C1 segment of cervical spinal cord (tissue), 14 donors: ENCODE measurements around the gene TCP1.
A peak's percentile ranks its signal among the peaks of the same experiment; 100 is the strongest.
"Not testable (repeated sequence)": the region's sequence is repeated elsewhere in the genome, so short reads cannot be mapped to it uniquely, and the experiment has no call there.

ENCODE experiments used
- DNase-seq, 14 donors: peaks; one replicate each; lab custom pipeline; 2025; lab: John Stamatoyannopoulos, UW

Gene TCP1

DNA sequence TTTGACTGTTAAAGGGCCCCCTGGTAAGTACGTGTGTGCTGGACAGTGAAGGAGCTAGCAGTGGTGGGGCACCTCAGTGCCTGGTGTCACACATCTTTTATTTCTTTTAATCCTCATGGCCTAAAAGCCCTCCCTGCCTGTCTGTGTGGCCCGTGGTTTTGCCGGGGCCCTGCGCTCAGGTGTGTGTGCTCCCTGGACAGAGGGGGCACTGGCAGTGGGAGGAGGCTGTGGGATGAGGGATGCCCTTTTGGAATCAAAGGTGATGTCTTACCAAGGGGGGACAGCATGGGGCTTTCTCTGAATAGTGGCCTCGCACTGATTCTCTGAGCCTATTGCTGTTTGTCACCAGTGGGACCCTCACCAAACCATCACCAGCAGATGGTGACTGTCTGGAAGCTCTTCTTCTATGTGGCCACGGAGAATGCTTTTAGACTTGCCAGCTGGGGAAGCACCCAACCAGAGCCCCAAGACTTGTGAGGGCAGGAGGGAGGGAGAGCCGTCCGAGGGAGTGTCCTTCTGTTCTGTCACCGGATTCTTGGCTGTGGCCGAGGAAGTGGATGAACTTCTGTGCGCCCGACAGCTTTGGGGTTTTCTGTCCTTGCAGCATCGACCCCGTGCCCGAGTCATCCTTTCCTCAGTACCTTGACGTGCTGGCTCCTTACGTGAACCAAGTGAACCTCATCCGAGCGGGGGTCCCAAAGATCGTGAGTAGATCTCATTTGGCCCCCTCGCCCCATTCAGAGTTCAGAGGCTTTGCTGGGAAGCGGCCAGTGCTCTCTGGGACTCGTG lies 28.7 kb upstream of the TCP1 start:
- no peak for DNase-seq

DNA sequence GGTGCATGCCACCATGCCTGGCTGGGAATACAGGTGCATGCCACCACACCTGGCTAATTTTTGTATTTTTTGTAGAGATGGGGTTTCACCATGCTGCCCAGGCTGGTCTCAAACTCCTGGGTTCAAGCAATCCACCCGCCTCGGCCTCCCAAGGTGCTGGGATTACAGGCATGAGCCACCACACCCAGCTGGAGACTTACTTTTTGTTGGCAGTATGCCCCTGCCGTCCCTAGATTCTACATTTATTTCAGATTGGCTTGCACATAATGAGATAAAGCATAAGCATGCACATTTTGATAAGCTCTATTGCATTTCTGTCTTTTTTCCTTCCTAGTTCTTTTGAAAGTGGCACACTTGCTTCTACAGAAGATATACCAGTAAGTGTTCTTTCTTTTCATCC lies 27.4 kb upstream of the TCP1 start:
- DNase-seq = not testable (repeated sequence)

DNA sequence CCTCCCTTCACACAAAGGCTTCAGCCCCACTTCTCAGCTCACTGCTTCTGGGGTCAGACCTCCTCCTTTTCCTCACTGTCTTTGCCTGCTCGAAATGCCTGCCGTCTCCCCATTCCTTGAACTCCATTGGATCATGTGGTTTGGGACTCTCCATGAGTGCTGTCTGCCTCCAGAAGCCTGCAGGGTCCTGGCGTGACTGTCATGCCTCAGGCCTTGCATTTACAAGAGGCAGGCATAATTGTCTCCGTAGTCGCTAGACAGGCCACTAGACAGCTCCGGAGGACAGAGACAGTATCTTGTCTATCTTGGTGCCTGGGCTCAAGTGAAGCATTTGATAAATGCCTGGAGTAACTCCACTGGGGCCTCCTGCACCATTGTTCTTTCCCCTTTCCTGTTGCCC lies 26.0 kb upstream of the TCP1 start:
- no peak for DNase-seq

DNA sequence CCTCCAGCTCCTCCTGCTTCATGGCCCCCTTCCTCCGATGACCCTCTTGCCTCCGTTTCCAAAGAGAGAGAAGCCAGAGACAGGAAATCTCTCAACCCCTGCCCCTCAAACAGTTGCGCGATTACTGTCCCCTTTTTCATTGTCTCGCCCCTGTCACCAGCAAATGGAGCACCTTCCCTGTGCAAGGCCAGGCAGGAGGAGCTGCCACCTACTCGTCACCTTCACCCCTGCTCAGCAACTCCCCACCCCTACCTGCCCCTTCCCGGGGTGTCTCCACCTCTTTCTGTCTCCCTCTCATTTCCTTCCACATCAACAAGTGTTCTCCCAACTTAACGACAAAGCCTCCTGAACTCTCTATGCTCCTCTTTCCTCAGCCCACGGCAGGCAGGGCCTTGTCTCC lies 24.4 kb upstream of the TCP1 start:
- no peak for DNase-seq

DNA sequence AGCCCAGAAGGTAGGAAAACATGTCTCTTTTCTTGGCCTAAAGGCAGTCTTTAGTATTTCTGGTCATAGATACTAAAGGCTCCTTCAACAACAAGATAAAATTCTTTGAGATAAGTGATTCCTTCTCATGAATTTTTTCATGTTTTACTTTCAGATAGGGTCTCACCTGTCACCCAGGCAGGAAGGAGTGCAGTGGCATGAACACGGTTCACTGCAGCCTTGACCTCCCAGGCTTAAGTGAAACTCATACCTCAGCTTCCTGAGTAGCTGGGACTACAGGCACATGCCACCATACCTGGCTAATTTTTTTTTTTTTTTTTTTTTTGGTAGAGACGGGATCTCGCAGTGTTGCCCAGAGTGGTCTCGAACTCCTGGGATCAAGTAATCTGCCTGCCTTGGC lies 19.7 kb upstream of the TCP1 start:
- no peak for DNase-seq

DNA sequence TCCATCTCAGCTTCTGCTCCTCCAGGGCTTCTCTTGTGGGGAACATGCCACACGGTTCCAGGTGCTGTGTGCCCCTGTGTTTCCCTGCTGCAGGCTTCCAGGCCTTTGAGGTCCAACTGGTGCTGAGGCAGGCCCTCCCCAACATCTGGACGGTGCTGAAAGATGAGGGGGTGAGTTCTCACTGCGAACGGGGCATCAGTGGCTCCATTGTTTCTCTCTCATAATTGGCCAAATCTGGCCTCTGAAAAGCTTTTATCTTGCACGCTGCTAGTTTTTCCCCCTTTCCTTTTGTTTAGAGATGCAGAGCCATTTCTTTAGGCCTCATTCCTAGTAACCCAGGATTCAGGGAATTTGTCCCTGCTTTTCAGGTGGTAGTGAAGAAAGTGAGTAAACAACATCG lies 19.2 kb upstream of the TCP1 start:
- DNase-seq = peak in 3 of 14 donors; percentile 6 to 27 (median 20)

DNA sequence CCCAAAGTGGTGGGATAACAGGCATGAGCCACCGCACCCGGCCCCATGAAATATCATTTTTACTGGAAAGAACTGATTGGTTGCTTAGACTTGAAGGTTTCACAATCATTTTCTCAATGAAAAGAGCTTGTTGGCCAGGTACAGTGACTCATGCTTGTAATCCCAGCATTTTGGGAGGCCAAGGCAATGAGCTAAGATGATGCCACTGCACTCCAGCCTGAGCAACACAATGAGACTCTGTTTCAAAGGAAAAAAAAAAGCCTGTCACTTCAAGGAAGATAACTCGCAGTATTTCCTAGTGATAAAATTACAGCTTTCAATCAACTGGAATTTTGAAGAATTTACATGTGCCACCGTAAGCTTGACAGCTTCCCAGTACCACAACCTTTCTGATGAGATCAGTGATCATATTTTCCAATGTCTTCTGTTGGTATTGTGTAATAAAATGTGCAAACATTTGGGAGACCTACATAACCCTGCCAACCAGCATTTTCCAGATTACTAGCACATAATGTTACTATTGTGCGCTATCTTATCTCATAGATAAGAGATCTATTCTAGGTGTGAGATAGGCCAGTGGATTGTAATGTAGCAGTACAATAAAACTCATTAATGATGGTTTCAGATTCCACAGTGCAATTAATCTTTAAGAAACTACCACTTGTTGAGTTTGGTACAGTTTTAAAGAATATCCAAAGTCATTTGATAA lies 17.9 kb upstream of the TCP1 start:
- DNase-seq = no peak

DNA sequence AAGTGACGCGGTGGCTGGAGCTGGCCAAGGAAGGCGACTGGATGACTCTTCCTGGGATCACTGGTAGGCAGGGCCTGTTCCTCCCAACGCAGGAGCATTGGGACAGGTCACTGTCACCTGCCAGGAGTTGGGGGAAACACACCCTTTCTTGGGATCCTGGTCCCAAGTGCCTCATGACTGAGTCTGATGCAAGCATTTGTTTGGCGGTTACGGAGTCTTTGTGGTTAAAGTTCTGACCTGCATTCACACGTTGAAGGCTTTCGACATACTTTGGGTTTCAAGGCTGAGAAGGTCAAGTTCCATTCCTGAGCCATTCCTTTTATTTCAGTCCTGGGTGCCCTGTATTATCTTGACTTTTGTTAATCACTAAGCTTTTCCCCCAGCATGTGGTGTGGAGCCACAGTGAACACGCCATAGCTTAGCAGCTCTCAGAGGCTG lies 16.6 kb upstream of the TCP1 start:
- DNase-seq = no peak

DNA sequence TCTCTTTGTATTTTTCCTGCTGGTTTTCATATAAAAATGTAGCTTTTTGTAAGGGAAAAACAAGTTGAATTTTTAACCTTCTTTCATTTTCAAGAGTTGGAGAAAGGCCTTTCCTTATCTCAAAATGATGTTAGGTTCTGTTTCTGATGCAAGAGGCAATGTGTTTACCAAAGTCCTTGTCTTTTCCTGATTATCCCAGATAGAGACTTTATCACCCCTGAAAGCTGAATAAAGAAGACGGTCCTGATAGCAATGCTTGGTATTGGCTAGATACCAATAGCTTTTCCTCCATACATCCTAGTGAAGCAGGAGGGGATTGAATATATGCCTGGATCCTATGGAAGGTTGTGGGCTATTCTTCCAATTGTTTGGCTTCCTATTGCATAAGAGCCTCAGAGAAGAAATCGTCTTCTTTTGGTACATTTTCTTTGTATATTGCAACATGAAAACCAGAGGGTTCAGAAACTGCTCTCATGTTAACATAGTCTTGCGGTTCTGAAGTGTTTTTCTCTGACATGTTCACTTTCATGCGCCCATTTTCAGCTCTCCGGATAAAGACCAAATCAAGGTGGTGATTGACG lies 16.1 kb upstream of the TCP1 start:
- no peak for DNase-seq

DNA sequence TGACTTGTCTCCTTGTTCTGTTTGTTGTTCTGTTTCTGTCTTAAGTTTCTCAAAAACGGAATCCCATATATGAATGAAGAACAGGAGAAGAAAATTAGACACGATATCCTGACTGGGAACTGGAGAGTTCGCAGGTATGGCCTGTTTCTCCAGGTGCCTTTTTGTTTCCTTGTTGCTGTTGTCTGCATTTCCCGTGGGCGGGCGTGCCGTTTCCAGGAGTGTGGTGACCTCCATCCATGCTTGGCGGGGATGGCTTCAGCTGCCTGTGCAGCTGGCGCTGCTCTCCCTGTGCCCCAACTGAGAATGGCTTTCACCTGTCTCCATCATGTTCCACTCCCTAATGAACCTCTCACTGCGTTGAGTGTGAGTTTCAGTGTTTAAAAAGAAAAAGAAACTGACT lies 15.1 kb upstream of the TCP1 start:
- DNase-seq = no peak

DNA sequence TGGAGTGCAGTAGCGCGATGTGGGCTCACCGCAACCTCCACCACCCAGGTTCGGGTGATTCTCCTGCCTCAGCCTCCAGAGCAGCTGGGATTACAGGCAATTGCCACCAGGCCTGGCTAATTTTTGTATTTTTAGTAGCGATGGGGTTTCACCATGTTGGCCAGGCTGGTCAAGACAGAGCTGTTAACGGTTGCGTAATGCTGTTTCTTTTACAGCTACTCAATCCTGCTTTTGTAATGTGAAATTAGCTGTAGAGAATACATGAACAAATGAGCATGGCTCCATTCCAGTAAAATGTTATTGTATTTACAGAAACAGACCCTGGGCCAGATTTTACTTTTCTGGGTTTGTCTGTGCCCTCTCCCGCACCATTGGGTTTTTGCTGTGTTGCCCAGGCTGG lies 12.5 kb upstream of the TCP1 start:
- no peak for DNase-seq

DNA sequence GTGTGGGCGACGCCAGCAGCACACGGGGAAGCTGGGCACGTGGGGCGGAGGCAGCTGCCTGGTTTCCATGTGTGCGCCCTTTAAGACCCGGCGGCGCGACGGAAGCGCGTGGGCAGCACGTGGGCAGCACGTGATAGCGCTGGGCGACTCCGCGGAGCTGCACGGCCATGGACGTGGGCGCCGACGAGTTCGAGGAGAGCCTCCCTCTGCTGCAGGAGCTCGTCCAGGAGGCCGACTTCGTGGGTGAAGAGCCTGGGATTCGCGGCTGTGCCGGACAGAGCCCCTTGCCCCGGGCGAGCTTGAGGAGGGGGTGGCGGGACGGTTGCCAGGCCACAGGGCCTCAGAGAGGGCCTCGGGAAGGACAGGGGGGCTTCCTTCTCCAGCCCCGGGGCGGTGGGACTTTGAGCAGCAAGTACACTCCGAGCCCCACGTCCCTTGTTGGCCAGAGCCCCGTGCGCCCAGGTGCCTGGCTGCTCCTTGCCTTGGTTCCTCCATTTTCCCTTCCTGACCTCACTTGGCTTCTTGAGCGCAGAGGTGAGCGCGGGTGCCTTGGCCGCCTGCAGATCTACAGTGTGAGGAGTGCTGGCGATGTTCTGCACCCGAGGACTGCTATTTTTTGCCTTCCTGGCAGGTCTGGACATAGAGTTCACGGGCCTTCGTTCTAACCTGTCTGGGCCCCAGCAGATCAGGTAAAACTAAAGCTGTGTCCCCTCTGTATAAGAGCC lies 10.9 kb upstream of the TCP1 start, which contains the start of gene PNLDC1:
PNLDC1 (plus strand) TSS at position 136 of the 725 bp plus-strand sequence; CDS start at position 168, 32 bp downstream.
- DNase-seq = no peak

DNA sequence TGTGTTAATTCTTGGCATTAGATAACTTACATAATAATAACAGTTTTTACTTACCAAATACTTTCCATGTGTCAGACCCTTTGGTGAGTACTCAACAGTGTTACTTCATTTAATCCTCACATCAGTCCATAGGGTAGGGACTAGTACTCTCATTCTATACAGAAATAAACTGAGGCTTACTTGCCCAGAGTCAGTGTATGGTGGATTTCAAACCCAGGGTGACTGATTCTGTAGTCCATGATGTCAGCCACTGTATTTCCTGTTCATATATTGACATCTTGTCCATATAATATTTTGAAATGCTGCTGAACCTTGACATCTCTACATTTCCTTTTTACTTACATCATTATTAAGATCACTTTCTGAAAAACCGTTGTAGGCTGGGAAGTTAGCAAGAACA lies 8.2 kb upstream of the TCP1 start:
- no peak for DNase-seq

DNA sequence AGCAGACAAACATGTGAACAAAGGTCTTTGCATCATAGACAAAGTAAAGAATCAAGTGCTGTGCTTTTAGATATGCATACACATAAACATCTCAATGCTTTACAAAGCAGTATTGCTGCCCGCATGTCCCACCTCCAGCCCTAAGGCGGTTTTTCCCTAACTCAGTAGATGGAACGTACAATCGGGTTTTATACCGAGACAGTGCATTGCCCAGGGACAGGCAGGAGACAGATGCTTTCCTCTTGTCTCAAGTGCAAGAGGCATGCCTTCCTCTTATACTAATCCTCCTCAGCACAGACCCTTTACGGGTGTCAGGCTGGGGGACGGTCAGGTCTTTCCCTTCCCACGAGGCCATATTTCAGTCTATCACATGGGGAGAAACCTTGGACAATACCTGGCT lies 5.6 kb upstream of the TCP1 start:
- DNase-seq = not testable (repeated sequence)

DNA sequence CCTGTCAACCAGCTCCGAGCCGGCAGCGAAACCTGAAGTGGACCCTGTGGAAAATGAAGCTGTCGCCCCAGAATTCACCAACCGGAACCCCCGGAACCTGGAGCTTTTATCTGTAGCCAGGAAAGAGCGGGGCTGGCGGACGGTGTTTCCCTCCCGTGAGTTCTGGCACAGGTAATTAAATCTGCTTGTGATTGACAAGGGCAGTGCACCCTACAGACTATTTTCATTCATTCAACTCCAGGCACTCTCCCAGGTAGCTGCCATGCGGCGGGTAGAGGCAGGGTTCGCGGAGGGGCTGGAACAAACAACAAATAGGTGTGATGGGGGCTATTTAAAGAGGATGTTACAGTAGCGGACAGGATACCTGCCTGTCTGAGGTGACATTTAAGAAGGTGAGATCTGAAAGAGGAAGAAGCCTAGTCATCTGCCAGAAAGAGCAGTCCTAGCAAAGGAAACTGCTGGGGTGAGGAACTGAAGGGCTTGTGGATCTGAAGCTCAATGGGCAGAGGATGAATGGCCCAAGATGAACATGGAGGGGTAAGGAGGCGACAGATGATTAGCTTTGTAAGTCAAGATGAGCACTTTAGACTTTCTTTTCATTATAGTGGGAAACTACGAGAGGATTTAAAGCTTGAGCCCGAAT lies 1.7 kb upstream of the TCP1 start:
- peak in 3 of 14 donors; percentile 4 to 30 (median 18) for DNase-seq

DNA sequence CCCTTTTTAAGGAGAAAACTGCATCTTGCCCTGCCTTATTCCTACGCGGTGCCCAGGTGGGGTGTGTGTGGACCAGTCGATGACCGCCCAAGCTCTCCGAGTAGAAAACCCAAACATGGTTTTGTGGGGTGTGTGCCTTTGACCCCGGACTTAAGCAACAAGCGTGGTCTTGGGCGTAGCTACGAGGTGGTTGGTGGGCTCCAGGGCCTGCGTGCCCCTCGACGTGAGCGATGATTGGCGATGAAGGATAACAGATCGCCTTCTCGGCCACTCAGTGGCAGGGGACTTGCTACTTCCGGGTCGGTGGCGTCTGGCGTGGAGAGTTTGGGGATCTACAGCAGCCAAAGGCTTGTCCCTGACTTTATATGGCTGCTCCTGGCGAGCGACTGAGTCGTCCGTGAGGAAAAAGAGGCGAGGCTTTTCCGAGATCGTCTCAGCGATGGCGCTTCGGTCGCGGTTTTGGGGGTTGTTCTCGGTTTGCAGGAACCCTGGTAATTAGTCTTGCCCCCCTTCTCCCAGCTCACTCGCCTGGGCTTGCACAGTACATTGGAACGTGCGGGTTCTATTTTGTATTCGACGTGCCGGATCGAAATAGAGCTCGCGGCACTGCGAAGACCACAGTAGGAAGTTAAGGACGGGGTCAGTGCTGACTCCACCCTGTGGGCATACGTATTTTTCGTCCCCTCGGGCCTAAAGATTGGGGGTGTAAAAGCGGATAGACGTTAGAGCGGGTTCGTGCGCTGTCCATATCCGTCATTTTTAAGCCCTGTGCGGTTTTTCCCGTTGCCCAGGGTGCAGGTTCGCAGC lies 950 bp upstream of the TCP1 start, which contains the start of gene MRPL18:
MRPL18 (plus strand) TSS at position 319 of the 807 bp plus-strand sequence; CDS start at position 440, 121 bp downstream.
- DNase-seq = peak; percentile 69 to 97 (median 93)

DNA sequence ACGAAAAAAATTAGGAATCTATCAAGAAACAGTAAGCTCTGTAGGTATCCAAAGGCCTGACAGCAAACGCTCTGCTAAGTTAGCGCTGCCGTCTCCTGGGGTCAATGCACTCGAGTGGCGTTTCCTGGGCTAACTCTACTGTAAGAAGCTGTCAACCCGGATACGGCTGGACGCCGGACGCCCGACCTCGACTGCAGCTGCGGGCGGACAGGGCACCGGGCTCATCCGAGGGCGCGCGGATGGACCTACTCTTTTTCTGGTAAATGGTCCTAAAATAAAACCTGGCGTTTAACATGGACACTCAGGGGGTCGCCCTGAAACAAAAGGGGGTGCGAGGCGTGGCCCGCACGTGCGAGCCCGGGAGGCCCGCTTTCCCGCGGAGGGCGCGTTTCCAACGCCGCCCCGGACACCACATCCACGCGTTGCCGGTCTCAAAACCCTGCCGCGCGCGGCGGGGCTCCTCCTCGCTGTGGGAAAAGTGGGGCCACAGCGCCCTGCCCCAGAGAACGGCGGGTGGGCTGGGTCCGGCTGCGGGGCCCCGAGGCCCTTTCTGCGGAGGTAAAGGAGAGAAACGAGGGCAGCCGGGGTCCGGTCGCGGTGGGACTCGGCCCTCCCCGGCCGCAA lies 537 bp downstream of the TCP1 start:
- DNase-seq = peak in 3 of 14 donors; percentile 15 to 72 (median 35)

DNA sequence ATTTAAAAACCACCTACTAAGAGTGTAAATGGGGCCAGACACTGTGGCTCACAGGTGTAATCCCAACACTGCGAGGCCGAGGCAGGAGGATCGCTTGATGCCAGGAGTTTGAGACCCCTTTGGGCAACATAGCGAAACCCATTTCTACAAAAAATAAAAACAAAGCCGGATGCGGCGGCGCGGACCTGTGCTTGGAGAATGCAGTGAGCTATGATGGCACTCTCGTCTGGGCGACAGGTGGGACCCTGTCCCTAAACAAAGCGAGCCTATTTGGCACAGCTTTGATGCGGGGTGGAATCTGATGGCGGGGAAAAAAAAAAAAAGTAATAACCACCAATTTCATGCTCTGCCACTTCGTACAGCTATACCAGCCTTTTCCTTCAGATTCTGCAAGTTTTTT lies 1.1 kb downstream of the TCP1 start:
- DNase-seq = no peak

DNA sequence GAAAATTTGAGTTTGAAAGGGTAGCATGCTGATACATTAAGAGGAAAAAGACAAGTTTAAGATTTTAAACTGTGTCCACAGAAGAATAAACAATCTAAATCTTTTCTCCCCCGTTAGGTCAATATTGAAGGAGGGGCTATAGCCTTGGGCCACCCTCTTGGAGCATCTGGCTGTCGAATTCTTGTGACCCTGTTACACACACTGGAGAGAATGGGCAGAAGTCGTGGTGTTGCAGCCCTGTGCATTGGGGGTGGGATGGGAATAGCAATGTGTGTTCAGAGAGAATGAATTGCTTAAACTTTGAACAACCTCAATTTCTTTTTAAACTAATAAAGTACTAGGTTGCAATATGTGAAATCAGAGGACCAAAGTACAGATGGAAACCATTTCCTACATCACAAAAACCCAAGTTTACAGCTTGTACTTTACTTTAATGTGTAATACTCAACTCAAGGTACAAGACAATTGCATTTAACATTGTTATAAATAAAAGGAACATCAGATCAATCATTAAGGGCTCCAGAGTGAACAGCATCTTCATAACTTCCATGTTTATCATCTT lies 10.8 kb downstream of the TCP1 start:
- no peak for DNase-seq

DNA sequence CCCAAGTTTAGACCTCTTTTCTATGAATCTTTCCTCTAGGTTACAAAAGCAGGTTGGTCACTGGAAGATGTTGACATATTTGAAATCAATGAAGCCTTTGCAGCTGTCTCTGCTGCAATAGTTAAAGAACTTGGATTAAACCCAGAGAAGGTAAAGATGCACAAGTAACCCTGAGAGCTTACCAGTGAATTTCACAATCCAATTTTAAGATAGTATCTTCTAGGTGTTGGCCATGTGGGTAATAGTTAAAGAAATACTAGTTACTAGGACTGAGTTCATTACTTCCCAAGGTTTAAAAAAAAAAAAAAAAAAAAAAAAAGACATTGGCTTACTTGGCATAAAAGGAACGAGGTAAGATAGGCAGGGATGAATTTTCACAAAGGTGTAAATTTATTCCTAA lies 11.3 kb downstream of the TCP1 start:
- DNase-seq = no peak
